ENCODE results near the gene SPAG16.

- no peak for TF ChIP-seq CTCF (IDR thresholded peaks at IDR 0.05)
- TF ChIP-seq EP300 (IDR thresholded peaks at IDR 0.05; ENCODE audit: low read depth) = no peak
- TF ChIP-seq POLR2AphosphoS5 (IDR thresholded peaks at IDR 0.05) = no peak
- TF ChIP-seq POLR2A (IDR thresholded peaks at IDR 0.05) = no peak
Measured at GRCh38 chr2:213261715-213262114, 22.5 kb upstream of the SPAG16 start.

Measured in transverse colon (tissue), 4 donors.